ENCODE results near the gene PDZD2.

The PDZD2 gene

GRCh38 chr5:31888564-31888963 lies 249.6 kb downstream of the PDZD2 start:
- no peak for DNase-seq

- no peak for DNase-seq
Observed at GRCh38 chr5:31889001-31889561, 250.2 kb downstream of the PDZD2 start.

- DNase-seq: no peak
Observed at GRCh38 chr5:31890046-31890445, 251.1 kb downstream of the PDZD2 start.

- no peak for DNase-seq
Observed at GRCh38 chr5:31894141-31894540, 255.2 kb downstream of the PDZD2 start.

- DNase-seq: no peak
Observed at GRCh38 chr5:31895199-31895820, 256.4 kb downstream of the PDZD2 start.

GRCh38 chr5:31898036-31898632 lies 259.2 kb downstream of the PDZD2 start:
- DNase-seq: no peak

GRCh38 chr5:31900296-31900865 lies 261.4 kb downstream of the PDZD2 start:
- no peak for DNase-seq

- DNase-seq: no peak
Observed at GRCh38 chr5:31901807-31902530, 263.0 kb downstream of the PDZD2 start.

GRCh38 chr5:31908396-31908795 lies 269.5 kb downstream of the PDZD2 start:
- DNase-seq: no peak

GRCh38 chr5:31909073-31909472 lies 270.1 kb downstream of the PDZD2 start:
- no peak for DNase-seq

- no peak for DNase-seq
Observed at GRCh38 chr5:31911291-31912265, 272.6 kb downstream of the PDZD2 start.

GRCh38 chr5:31913808-31914207 lies 274.9 kb downstream of the PDZD2 start:
- DNase-seq: no peak

GRCh38 chr5:31916327-31916726 lies 277.4 kb downstream of the PDZD2 start:
- no peak for DNase-seq

- DNase-seq: no peak
Observed at GRCh38 chr5:31918739-31919138, 279.8 kb downstream of the PDZD2 start.

- no peak for DNase-seq
Observed at GRCh38 chr5:31921852-31922305, 282.9 kb downstream of the PDZD2 start.

GRCh38 chr5:31924005-31924404 lies 285.1 kb downstream of the PDZD2 start:
- no peak for DNase-seq

- DNase-seq: no peak
Observed at GRCh38 chr5:31931874-31932273, 292.9 kb downstream of the PDZD2 start.

GRCh38 chr5:31934156-31934555 lies 295.2 kb downstream of the PDZD2 start:
- DNase-seq: no peak

- DNase-seq: no peak
Observed at GRCh38 chr5:31935496-31936369, 296.8 kb downstream of the PDZD2 start.

GRCh38 chr5:31936683-31937082 lies 297.8 kb downstream of the PDZD2 start:
- DNase-seq: no peak

GRCh38 chr5:31937226-31937625 lies 298.3 kb downstream of the PDZD2 start:
- no peak for DNase-seq
